ENCODE data around the gene SHC3. TPM values are rescaled to one million over a fixed set of nuclear protein-coding genes. Genes with fewer than 3 reads are reported as not detected.

SHC3 gene
- total and polyA plus RNA-seq, 2 donors from 2014 or later = 0.95 to 1.5 TPM

- H3K4me3 ChIP-seq (ENCODE audit: low read length in 3 of 3) = no peak overlapping the region
- H3K4me1 ChIP-seq (ENCODE audit: control insufficient read depth in 2 of 3, insufficient read depth in 2 of 3, low read depth in 1 of 3, low read length in 3 of 3) = peaks cover 0 to 10% (median 0%) of the 10 kb centered on the region in 3 donors
- DNase-seq (peak in 2 of 5 donors; percentile 9 to 66), FAIRE-seq (no peak)
- H3K27me3 ChIP-seq (ENCODE audit: control insufficient read depth, insufficient read depth, low read length) = no peaks in the 10 kb centered on the region
- H3K9me3 ChIP-seq (ENCODE audit: control insufficient read depth in 2 of 3, insufficient read depth in 1 of 3, low read length in 3 of 3) = no peaks in the 10 kb centered on the region
- peak overlapping the region in 1 of 3 donors; percentile 5 for H3K9ac ChIP-seq (ENCODE audit: low read length in 3 of 3)
- H3K27ac ChIP-seq (ENCODE audit: low read depth in 2 of 2, low read length in 2 of 2) = peak overlapping the region; percentile 43 to 65
- intact Hi-C loops (cut with DNase I) = no loop called here
- TF ChIP-seq, protein P1, sequence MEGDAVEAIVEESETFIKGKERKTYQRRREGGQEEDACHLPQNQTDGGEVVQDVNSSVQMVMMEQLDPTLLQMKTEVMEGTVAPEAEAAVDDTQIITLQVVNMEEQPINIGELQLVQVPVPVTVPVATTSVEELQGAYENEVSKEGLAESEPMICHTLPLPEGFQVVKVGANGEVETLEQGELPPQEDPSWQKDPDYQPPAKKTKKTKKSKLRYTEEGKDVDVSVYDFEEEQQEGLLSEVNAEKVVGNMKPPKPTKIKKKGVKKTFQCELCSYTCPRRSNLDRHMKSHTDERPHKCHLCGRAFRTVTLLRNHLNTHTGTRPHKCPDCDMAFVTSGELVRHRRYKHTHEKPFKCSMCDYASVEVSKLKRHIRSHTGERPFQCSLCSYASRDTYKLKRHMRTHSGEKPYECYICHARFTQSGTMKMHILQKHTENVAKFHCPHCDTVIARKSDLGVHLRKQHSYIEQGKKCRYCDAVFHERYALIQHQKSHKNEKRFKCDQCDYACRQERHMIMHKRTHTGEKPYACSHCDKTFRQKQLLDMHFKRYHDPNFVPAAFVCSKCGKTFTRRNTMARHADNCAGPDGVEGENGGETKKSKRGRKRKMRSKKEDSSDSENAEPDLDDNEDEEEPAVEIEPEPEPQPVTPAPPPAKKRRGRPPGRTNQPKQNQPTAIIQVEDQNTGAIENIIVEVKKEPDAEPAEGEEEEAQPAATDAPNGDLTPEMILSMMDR (IDR thresholded peaks at IDR 0.05; ENCODE audit: borderline replicate concordance, extremely low read depth, insufficient read depth) = no peak
- peaks cover 0 to 3% (median 2%) of the 10 kb centered on the region in 3 donors for H3K36me3 ChIP-seq (ENCODE audit: control insufficient read depth in 2 of 3, insufficient read depth in 3 of 3, low read length in 3 of 3)
Observed at GRCh38 chr9:88998503-88998902, 180.1 kb downstream of the SHC3 start.

DNA sequence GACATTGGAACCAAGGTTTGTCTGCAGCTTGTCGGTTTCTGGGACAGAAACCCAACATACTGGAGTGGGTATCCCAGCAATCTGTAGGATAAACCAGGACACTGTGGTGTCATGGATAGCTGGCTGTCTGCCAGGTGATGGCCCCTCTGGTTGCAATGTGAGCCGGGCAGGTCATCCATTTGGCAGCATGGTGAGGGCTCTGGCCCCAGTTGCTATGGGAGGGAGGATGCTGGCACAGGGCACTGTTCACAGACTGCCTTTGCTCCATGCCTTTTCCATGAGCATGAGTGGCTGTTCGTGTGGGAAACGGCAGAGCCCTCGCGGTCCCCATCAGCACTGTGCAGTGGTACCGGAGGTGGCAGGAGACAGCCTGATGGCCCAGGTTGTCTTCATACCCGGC is 181.0 kb downstream of the SHC3 start:
- H3K4me1 ChIP-seq (ENCODE audit: control insufficient read depth in 2 of 3, insufficient read depth in 2 of 3, low read depth in 1 of 3, low read length in 3 of 3) = peaks cover 0 to 10% (median 0%) of the 10 kb centered on the region in 3 donors
- FAIRE-seq = no peak
- intact Hi-C loops (cut with DNase I) = no loop called here
- H3K36me3 ChIP-seq (ENCODE audit: control insufficient read depth in 2 of 3, insufficient read depth in 3 of 3, low read length in 3 of 3) = peaks cover 0 to 3% (median 2%) of the 10 kb centered on the region in 3 donors
- TF ChIP-seq, protein P1 (IDR thresholded peaks at IDR 0.05; ENCODE audit: borderline replicate concordance, extremely low read depth, insufficient read depth) = no peak
- H3K9ac ChIP-seq (ENCODE audit: low read length in 3 of 3) = no peak overlapping the region
- H3K27ac ChIP-seq (ENCODE audit: low read depth in 2 of 2, low read length in 2 of 2) = peak overlapping the region in 1 of 2 donors; percentile 27
- no peaks in the 10 kb centered on the region for H3K27me3 ChIP-seq (ENCODE audit: control insufficient read depth, insufficient read depth, low read length)
- H3K4me3 ChIP-seq (ENCODE audit: low read length in 3 of 3) = no peak overlapping the region
- DNase-seq = peak in 1 of 5 donors; percentile 8
- no peaks in the 10 kb centered on the region for H3K9me3 ChIP-seq (ENCODE audit: control insufficient read depth in 2 of 3, insufficient read depth in 1 of 3, low read length in 3 of 3)

GRCh38 chr9:88996921-88997235 is 181.7 kb downstream of the SHC3 start:
- no peak for FAIRE-seq
- H3K4me1 ChIP-seq (ENCODE audit: control insufficient read depth in 2 of 3, insufficient read depth in 2 of 3, low read depth in 1 of 3, low read length in 3 of 3) = peaks cover 0 to 13% (median 4%) of the 10 kb centered on the region in 3 donors
- no peak overlapping the region for H3K4me3 ChIP-seq (ENCODE audit: low read length in 3 of 3)
- H3K9ac ChIP-seq (ENCODE audit: low read length in 3 of 3) = no peak overlapping the region
- peaks cover 0 to 2% (median 0%) of the 10 kb centered on the region in 3 donors for H3K36me3 ChIP-seq (ENCODE audit: control insufficient read depth in 2 of 3, insufficient read depth in 3 of 3, low read length in 3 of 3)
- no peaks in the 10 kb centered on the region for H3K9me3 ChIP-seq (ENCODE audit: control insufficient read depth in 2 of 3, insufficient read depth in 1 of 3, low read length in 3 of 3)
- no peak overlapping the region for H3K27ac ChIP-seq (ENCODE audit: low read depth in 2 of 2, low read length in 2 of 2)
- H3K27me3 ChIP-seq (ENCODE audit: control insufficient read depth, insufficient read depth, low read length) = no peaks in the 10 kb centered on the region
- TF ChIP-seq, protein P1 (IDR thresholded peaks at IDR 0.05; ENCODE audit: borderline replicate concordance, extremely low read depth, insufficient read depth) = no peak
- intact Hi-C loops (cut with DNase I) = no loop called here
- DNase-seq = peak in 1 of 5 donors; percentile 1

Measured in kidney (tissue), 14 donors.